Activated effector memory CD4-positive, alpha-beta T cell treated with anti-CD3 and anti-CD28 coated beads, Interleukin-2, amount 50 U/mL, for 16 hours (primary cell): ENCODE data around the gene VAV2.
A peak's percentile ranks its signal among the peaks of the same experiment; 100 is the strongest.

Experiments
- DNase-seq: peaks from one replicate; pipeline ENCODE4 v3.0.0-alpha.2; 2020

The VAV2 gene

DNA sequence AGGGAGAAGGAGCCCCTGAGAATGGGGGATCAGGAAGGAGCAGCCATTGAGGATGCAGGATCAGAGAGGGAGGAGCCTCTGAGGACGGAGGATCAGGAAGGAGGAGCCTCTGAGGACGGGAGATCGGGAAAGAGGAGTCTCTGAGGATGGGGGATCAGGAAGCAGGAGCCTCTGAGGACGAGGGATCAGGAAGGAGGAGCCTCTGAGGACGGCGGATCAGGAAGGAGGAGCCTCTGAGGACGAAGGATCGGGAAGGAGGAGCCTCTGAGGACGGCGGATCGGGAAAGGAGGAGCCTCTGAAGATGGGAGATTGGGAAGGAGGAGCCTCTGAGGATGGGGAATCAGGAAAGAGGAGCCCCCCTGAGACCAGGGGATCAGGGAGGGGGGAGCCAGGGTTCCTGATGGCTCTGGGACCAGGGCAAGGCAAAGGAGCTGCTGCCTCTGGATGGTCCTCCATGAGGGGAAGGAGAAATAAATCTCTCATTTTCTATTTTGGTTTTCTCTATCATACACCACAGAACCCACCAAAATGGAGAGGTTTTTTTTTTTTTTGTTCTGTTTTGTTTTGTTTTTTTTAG, 231.3 kb downstream of the VAV2 start:
- DNase-seq: peak; percentile 2

DNA sequence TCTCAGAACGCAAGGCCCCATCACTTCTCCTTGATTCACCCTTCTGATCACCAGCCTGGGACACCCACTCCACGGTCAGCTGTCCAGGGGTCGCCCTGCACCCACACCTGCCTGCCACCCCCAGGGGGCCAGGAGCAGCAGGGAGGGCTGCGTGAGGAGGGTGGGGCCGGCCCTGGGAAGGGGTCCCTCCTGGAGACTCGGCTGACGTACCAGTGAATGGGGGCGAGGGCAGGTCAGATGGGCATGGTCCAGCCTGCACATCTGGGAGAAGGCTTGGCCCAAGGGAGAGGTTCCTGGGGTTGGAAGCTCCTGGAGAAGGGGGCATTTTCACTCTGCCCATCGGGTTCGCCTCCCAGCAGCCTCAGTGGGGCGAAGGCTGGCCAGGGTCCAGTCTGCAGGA, 232.2 kb downstream of the VAV2 start:
- DNase-seq: peak; percentile 27

GRCh38 chr9:133759146-133759900, 232.8 kb downstream of the VAV2 start:
- peak; percentile 47 for DNase-seq

GRCh38 chr9:133758228-133758627, 233.9 kb downstream of the VAV2 start:
- DNase-seq: peak; percentile 22

- peak; percentile 2 for DNase-seq
Observed at GRCh38 chr9:133754688-133755227, 237.4 kb downstream of the VAV2 start.

DNA sequence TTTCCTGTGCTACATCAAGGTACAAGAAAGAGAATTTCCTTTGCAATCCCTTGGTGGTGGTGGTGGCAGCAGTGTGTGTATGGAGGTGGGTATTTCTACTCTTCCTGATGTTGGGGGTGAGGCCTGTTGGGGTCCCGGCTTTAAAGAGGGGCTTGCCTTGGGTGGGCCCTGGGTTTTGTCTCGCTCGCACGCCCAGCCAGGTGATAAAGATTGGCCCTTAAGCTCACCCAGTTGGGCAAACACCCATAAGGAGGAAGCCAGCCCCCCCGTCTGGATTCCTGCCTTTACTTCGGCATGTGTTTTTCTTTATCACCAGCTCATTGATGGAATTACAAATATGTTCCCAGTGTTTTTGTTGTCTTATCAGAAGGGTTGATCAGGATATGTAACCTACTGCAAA, 237.9 kb downstream of the VAV2 start:
- peak; percentile 17 for DNase-seq

DNA sequence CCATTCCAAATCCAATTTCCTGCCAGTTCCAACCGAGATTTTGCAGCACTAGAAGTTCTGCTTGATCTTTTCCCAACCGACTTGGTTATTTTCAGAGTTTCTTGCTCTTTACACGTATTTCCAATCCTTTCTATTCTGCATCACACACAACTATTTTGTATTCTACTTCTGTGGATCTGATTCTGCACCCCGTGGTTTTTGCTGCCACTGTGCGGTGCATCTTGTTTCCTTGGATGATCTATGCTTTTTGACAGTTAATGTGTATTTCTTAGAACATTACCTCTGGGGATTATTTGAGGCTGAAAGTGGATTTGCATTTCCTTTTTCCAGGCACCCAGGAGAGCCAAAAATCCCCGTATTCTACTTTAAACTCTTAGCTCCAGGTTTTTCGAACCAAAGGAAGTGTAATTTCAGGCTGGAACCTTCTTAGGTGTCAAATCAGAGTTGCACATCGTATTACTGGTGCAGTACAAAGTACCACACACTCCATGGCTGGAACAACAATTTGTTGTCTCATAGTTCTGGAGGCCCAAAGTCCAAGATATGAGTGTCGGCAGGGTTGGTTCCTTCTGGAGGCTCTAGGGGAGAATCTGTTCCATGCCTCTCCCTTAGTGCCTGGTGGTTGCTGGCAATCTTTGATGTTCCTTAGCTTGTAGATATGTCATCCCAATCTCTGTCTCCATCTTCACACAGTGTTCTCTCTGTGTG, 239.2 kb downstream of the VAV2 start:
- DNase-seq: peak; percentile 6

DNA sequence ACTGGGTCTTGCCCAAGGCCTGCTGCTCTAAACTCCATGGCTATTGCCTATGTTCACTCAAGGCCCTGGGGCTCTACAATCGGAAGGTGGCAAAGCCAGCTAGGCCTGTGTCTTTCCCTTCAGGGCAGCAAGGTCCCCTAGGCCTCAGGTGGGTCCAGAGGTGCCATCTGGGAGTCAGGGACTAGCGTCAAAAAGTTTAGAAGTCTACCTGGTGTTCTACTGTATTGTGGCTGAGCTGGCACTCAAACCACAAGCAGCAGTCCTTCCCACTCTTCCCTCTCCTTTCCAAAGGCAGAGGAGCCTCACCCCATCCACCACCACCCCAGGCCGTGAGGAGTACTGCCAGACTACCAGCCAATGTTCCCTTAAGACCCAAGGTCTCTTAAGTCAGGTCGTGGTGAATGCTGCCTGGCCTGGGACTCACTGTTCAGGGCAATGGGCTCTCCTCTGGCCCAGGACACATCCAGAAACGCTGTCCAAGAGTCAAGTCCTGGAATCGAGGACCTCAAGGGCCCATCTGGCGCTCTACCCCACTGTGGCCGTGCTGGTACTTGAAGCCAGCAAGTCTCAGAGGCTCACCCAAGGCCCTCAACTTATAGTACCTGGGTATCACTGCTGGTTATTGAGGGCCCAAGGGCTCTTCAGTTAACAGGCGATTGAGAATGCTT, 241.0 kb downstream of the VAV2 start:
- DNase-seq: peak; percentile 31

GRCh38 chr9:133747309-133747708, 244.8 kb downstream of the VAV2 start:
- DNase-seq: no peak

GRCh38 chr9:133744528-133744927, 247.6 kb downstream of the VAV2 start:
- peak; percentile 28 for DNase-seq

GRCh38 chr9:133742849-133743444, 249.2 kb downstream of the VAV2 start:
- peak; percentile 92 for DNase-seq

DNA sequence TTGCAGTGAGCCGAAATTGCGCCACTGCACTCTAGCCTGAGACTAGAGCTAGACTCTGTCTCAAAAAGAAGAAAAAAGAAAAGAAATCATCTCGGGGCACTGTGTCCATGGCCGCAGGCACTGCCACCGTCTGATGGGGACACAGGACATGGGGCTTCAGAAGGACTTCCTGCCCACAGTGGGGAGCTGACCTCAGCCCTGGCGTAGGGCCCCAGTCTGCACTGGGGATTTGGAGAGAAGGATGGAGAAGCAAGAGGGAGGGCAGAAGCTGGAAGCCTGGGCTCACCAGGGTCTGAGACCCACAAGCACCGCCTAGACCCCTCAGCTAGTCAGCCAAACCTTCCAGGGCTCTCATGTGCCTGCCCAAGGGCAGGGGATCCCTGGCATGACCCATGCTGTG, 249.9 kb downstream of the VAV2 start:
- DNase-seq: peak; percentile 48

GRCh38 chr9:133741716-133742115, 250.4 kb downstream of the VAV2 start:
- DNase-seq: peak; percentile 48

DNA sequence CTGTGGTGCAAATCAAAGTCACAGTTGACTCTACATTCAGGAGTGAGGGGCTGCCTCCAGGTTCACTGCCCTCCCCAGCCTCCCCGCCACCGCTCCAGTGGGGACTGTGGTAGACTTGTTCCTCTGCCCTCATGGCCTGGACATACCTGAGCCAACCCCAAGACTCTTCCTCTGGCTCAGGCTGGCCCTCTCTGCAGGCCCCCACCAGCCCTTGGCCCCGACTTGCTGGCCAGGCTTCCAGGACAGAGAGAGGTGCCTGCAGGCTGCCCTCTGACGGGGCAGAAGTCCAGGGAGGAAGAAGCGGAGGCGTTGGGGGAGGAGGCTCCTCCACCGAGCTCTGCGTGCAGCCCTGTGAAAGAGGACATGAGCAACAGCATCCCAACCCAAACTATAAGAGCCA, 251.2 kb downstream of the VAV2 start:
- DNase-seq: peak; percentile 21

- peak; percentile 50 for DNase-seq
Observed at GRCh38 chr9:133739408-133740280, 252.5 kb downstream of the VAV2 start.

DNA sequence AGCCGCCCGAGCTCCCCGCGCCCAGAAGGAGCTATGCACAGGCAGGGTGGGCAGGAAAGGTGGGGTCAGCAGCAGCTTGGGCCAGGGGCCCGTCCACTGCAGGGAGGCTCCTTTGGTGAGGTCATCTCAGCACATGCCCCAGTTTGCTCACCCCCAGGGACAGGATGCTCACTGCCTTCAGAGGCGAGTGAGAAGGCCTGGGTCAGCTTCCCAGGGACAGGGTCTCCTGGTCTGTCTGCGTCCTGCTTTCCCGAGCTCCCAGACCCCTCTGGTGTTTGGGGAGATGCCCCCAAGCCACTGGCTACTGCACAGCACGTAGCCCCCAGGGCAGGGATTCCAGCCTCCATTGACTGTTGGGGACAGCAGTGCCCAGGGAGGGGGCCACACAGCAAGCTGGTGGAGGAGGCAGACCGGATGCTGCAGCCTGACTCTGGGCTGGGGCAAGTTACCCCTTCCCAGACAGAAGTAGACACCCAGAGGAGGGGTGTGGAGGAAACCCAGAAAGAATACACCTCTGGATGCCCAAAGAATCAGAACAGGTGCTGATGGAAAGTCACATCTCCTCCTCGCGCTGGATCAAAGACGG, 253.4 kb downstream of the VAV2 start:
- DNase-seq: peak; percentile 45

- peak; percentile 75 for DNase-seq
Observed at GRCh38 chr9:133737774-133738639, 254.1 kb downstream of the VAV2 start, which contains the start of gene SARDH. TSS of gene SARDH (minus strand) at chr9:133738352. CDS start at chr9:133734173, 4,179 bp downstream.

- peak; percentile 58 for DNase-seq
Observed at GRCh38 chr9:133737071-133737773, 254.9 kb downstream of the VAV2 start.

DNA sequence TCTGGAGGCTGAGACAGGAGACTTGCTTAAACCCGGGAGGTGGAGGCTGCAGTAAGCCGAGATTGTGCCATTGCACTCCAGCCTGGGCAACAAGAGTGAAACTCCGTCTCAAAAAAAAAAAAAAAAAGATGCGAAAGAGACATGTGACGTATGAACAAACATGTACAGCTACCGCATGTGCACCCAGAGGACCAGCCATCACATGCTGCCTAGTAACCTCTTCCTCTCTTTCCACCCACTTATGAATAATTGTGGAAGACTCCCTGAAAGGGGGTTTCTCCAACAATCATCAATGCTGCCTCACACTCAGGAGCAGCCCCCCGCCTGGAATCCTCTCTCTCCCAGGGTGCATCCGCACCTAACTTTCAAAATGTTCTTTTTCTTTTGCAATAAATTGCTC, 256.2 kb downstream of the VAV2 start:
- DNase-seq: peak; percentile 4

GRCh38 chr9:133735415-133735775, 256.7 kb downstream of the VAV2 start:
- DNase-seq: peak; percentile 31
